Measurements from ENCODE around the gene PSMB7. TPM values are rescaled to one million over a fixed set of nuclear protein-coding genes. Genes with fewer than 3 reads are reported as not detected.

Gene PSMB7
- total RNA-seq, 1 donor from 2014 or later: 120 TPM

DNA sequence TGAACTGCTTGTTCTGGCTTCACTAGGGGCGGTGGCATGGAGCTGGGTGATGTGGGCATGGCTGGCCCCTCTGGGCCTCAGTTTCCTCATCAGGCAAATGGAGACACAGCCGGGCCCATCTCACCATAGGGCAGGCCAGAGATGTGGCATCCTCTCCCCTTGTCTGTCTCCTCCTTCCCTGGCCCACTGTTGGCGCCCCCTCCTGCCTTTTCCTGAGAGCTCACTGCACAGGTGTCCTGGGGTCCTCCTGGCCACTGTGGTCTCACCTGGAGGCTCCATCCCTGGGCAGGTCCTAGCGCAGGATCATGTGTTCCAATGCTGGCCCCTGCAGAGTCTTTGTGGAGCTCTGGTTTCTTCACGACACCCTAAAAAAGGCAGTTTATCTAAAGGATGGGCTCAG is 104.0 kb downstream of the PSMB7 start:
- TF ChIP-seq, protein P1, sequence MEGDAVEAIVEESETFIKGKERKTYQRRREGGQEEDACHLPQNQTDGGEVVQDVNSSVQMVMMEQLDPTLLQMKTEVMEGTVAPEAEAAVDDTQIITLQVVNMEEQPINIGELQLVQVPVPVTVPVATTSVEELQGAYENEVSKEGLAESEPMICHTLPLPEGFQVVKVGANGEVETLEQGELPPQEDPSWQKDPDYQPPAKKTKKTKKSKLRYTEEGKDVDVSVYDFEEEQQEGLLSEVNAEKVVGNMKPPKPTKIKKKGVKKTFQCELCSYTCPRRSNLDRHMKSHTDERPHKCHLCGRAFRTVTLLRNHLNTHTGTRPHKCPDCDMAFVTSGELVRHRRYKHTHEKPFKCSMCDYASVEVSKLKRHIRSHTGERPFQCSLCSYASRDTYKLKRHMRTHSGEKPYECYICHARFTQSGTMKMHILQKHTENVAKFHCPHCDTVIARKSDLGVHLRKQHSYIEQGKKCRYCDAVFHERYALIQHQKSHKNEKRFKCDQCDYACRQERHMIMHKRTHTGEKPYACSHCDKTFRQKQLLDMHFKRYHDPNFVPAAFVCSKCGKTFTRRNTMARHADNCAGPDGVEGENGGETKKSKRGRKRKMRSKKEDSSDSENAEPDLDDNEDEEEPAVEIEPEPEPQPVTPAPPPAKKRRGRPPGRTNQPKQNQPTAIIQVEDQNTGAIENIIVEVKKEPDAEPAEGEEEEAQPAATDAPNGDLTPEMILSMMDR (IDR thresholded peaks at IDR 0.05): no peak

DNA sequence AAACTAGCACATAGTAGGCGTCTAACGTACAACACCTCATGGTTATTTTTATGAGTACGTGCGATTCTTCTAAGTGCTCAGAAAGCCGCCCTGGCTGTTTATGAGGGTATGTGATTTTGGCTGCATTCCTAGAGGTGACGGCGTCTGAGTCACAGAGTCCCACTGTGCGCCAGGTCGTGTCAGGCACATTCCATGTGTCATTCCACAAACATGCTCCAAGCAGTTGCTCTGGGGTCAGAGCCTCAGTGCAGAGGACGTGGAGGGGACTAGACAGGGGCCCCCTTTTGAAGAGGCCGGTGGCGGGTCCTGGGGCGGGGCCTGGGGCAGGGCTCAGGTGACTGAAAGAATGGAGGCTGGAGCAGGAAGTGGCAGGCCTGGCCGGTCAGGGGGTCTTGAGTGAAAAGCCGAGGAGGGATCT is 105.6 kb downstream of the PSMB7 start:
- Mint-ChIP-seq H3K9me3 (no peaks in the 10 kb centered on the region), H3K27ac (no peak overlapping the region), H3K4me1 (peaks cover 8% of the 10 kb centered on the region), H3K36me3 (ENCODE audit: low read depth) (peaks cover 67% of the 10 kb centered on the region), H3K27me3 (no peaks in the 10 kb centered on the region), H3K4me3 (no peak overlapping the region)
- DNase-seq (no peak), ATAC-seq (ENCODE audit: low read depth) (no peak)
- intact Hi-C loops (cut with micrococcal nuclease): no loop called here
- ChIA-PET CTCF (interaction anchor here (1.2 kb wide), 1 partner anchor 183 kb away, joined by 4 read pairs; no protein-coding TSS in a partner anchor), POLR2A (no interaction called here)
- TF ChIP-seq, protein P1 (IDR thresholded peaks at IDR 0.05): no peak

More for the DNA sequence above, 104.0 kb downstream of the PSMB7 start:
- no peaks in the 10 kb centered on the region for H3K27me3 Mint-ChIP-seq
- H3K4me1 Mint-ChIP-seq: peaks cover 8% of the 10 kb centered on the region
- no peak for ATAC-seq (ENCODE audit: low read depth)
- intact Hi-C loops (cut with micrococcal nuclease): no loop called here
- peaks cover 68% of the 10 kb centered on the region for H3K36me3 Mint-ChIP-seq (ENCODE audit: low read depth)
- no peak overlapping the region for H3K4me3 Mint-ChIP-seq
- H3K27ac Mint-ChIP-seq: peak overlapping the region; percentile 36
- POLR2A ChIA-PET: no interaction called here
- CTCF ChIA-PET: interaction anchor here (0.9 to 3.4 kb wide), 2 partner anchors 45 to 185 kb away, joined by 3 to 14 read pairs; no protein-coding TSS in a partner anchor
- H3K9me3 Mint-ChIP-seq: no peaks in the 10 kb centered on the region
- DNase-seq: no peak

DNA sequence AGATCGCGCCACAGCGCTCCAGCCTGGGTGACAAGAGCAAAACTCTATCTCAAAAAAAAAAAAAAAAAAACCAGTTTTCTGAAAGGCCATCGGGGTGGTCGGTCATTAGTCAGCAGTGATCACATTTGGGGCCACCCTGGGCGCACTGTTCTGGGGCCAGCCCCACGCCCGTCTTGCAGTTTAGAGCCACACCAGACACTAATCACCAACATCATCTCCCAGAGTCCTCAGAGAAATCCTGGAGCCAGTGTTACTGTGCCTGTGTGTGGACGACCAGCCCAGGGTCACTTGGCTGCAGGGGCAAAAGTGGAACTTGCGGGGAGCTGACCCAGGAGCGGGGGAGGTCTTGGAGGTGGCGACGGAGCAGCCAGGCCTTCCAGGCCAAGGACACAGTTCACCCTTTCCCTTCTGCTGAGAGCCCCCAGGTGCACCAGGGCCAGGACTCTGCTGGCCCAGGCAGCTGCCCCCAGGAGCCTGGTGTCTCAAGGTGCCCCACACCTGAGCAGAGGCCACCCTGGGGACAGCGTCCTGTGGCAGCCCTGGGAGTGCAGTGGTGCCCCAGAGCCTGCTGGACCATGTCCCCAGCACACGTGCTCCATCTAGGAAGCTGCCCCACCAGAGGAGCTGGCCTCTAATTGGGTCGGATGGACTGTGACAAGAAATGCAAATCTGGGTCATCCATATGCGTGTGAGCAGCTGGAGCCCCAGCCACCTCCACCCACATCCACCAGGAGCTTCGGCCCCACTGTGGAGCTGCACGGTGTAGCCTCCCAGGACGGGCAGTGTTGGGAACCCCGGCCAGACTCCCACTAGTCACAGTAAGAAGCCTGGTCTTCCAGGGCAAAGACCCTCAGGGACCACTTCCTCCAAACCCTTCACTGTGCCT is 106.4 kb downstream of the PSMB7 start:
- no peak overlapping the region for H3K4me3 Mint-ChIP-seq
- intact Hi-C loops (cut with micrococcal nuclease): no loop called here

DNA sequence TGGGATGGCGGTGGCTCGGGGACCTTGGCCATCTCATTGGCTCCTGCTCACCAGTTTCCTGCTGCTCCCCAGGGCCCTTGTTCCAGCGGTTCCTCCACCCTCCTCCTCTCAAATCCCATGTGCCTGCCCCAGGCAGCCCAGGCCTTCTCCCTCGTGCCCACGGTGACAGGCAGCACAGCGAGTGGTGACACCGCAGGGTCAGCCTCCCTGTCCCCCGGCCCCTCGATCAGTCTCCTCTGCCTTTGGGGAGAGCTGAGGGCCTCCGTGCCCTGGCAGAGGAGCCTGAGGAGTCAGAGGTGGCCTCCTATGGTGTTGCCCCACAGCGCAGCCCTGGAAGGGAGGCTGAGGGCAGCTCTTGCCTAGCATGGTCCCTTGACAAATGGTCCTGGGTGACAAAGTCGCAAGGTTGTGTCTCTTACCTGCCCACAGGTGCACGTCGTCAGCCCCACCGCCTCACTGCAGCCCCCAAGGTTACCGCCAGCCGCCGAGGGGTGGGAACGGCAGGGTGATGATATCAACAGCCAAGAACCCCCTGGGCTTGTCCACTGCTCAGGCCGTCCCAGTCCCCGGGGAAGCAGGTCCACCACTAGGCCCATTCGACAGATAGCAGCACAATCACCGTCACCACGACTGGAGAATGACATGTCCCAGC is 107.7 kb downstream of the PSMB7 start:
- TF ChIP-seq, protein P1 (IDR thresholded peaks at IDR 0.05): no peak
- Mint-ChIP-seq H3K27me3 (no peaks in the 10 kb centered on the region), H3K4me1 (peaks cover 2% of the 10 kb centered on the region), H3K9me3 (no peaks in the 10 kb centered on the region), H3K27ac (no peak overlapping the region), H3K36me3 (ENCODE audit: low read depth) (peaks cover 67% of the 10 kb centered on the region), H3K4me3 (no peak overlapping the region)
- ATAC-seq (ENCODE audit: low read depth) (no peak), DNase-seq (no peak)
- intact Hi-C loops (cut with micrococcal nuclease): no loop called here
- ChIA-PET CTCF (no interaction called here), POLR2A (no interaction called here)

More for the DNA sequence above, 106.4 kb downstream of the PSMB7 start:
- no peak overlapping the region for H3K27ac Mint-ChIP-seq
- TF ChIP-seq, protein P1 (IDR thresholded peaks at IDR 0.05): no peak
- H3K36me3 Mint-ChIP-seq (ENCODE audit: low read depth): peaks cover 66% of the 10 kb centered on the region
- CTCF ChIA-PET: interaction anchor here (1.2 kb wide), 1 partner anchor 182 kb away, joined by 4 read pairs; no protein-coding TSS in a partner anchor
- no peak for DNase-seq
- ATAC-seq (ENCODE audit: low read depth): no peak
- peaks cover 2% of the 10 kb centered on the region for H3K4me1 Mint-ChIP-seq
- no peaks in the 10 kb centered on the region for H3K9me3 Mint-ChIP-seq
- no peaks in the 10 kb centered on the region for H3K27me3 Mint-ChIP-seq
- POLR2A ChIA-PET: no interaction called here

Data from activated B cell treated with CpG ODN at 0.5 μM for 24 hours (primary cell).